GM12801 (cell line): Measurements from ENCODE around the gene CCDC158.

Experiments
- CTCF ChIP-seq: IDR thresholded peaks from one replicate; pipeline ENCODE4 v1.5.1; 2011; ENCODE audit warnings: control low read depth; ENCODE audit not compliant: insufficient read length; ENCODE audit errors: extremely low read depth

The CCDC158 gene

GRCh38 chr4:76426272-76426671 lies 5.3 kb upstream of the CCDC158 start:
- TF ChIP-seq CTCF: no peak

DNA sequence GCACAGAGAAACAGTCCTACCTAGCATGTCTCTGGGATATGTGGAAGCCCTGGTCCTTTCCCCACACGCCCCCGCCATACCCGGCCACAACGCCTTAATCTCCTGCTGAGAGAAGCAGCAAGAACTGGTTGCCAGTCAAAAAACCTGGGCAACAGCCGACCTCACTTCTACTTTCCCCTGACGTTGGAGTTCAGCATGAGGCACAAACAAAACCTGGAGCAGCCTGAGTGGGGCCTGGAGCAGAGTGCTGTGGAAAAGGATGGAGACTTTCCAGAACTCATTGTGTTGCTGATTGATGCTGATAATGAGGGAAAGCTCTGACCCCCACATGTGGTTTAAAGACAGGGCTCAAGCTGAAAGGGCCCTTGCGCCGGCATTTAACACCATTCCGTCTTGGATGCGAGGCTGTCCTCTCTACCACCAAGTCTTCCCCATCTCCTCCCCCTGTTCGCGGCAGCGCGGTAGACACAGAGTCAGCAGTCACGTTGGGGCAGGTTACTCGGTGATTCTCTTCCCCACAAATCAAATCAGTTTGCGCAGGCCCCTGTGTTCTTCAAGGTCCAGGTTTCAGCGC lies 666 bp downstream of the CCDC158 start:
- no peak for TF ChIP-seq CTCF

DNA sequence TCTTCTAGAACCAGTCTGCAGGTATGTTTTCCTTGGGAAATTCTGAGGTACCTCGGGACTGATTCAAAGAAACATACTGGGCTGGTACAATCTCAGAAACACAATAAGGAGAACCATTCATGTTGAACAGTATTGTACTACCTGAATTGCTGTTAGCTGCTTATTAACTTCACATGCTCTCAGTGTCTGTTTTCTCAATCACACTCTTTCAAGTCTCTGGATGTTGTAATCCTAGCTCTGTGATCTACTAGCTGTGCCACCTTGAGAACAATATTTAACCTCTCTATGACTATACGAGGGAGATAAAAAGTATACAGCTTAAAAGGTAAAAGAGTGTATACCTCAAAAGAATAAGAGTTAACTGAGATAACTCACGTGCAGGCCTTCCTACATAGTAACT lies 10.3 kb downstream of the CCDC158 start:
- TF ChIP-seq CTCF: no peak

GRCh38 chr4:76407440-76408119 lies 13.4 kb downstream of the CCDC158 start:
- no peak for TF ChIP-seq CTCF

DNA sequence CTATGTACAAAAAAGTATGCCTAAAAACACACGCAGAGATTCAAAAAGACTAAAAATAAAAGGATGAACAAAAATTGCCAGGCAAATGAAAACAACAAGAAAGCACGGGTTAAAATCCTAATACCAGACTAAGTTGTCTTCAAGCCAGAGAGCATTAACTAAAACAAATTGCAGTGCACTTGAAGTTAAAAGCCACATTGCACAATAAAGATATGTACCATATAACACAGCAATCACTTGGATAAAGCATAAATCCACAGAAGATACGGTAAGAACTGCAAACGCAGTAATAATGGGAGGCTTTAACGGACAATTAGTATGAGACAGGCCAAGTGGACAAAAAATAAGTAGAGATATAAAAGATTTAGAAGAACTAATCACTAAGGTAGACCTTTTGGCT lies 14.9 kb downstream of the CCDC158 start:
- no peak for TF ChIP-seq CTCF

GRCh38 chr4:76401654-76402053 lies 19.3 kb downstream of the CCDC158 start:
- TF ChIP-seq CTCF: no peak

GRCh38 chr4:76388160-76388908 lies 32.6 kb downstream of the CCDC158 start:
- TF ChIP-seq CTCF: no peak
